ENCODE results near the gene SPARC.
"Not testable (repeated sequence)": the region's sequence is repeated elsewhere in the genome, so short reads cannot be mapped to it uniquely, and the experiment has no call there.

SPARC gene

GRCh38 chr5:151700820-151701219 lies 14.1 kb upstream of the SPARC start:
- DNase-seq (ENCODE audit: low read depth) = no peak

- DNase-seq (ENCODE audit: low read depth) = no peak
Measured at GRCh38 chr5:151700296-151700695, 13.6 kb upstream of the SPARC start.

- no peak for DNase-seq (ENCODE audit: low read depth)
Measured at GRCh38 chr5:151699071-151699901, 12.6 kb upstream of the SPARC start.

GRCh38 chr5:151698081-151698480 lies 11.4 kb upstream of the SPARC start:
- DNase-seq (ENCODE audit: low read depth) = not testable (repeated sequence)

- no peak for DNase-seq (ENCODE audit: low read depth)
Measured at GRCh38 chr5:151697452-151697851, 10.7 kb upstream of the SPARC start.

GRCh38 chr5:151696470-151697061 lies 9.9 kb upstream of the SPARC start:
- DNase-seq (ENCODE audit: low read depth) = no peak

GRCh38 chr5:151695464-151695863 lies 8.7 kb upstream of the SPARC start:
- no peak for DNase-seq (ENCODE audit: low read depth)

- no peak for DNase-seq (ENCODE audit: low read depth)
Measured at GRCh38 chr5:151694035-151694485, 7.3 kb upstream of the SPARC start.

- DNase-seq (ENCODE audit: low read depth) = no peak
Measured at GRCh38 chr5:151692312-151692711, 5.6 kb upstream of the SPARC start.

- no peak for DNase-seq (ENCODE audit: low read depth)
Measured at GRCh38 chr5:151691706-151692105, 5.0 kb upstream of the SPARC start.

GRCh38 chr5:151689591-151689990 lies 2.9 kb upstream of the SPARC start:
- DNase-seq (ENCODE audit: low read depth) = not testable (repeated sequence)

- no peak for DNase-seq (ENCODE audit: low read depth)
Measured at GRCh38 chr5:151688436-151688835, 1.7 kb upstream of the SPARC start.

GRCh38 chr5:151685749-151686673 lies 704 bp downstream of the SPARC start:
- DNase-seq (ENCODE audit: low read depth) = no peak

- DNase-seq (ENCODE audit: low read depth) = no peak
Measured at GRCh38 chr5:151684690-151685361, 1.9 kb downstream of the SPARC start.

- no peak for DNase-seq (ENCODE audit: low read depth)
Measured at GRCh38 chr5:151683986-151684588, 2.6 kb downstream of the SPARC start.

GRCh38 chr5:151683444-151683843 lies 3.3 kb downstream of the SPARC start:
- DNase-seq (ENCODE audit: low read depth) = no peak

- no peak for DNase-seq (ENCODE audit: low read depth)
Measured at GRCh38 chr5:151682751-151683331, 3.9 kb downstream of the SPARC start.

- no peak for DNase-seq (ENCODE audit: low read depth)
Measured at GRCh38 chr5:151682240-151682639, 4.5 kb downstream of the SPARC start.

- no peak for DNase-seq (ENCODE audit: low read depth)
Measured at GRCh38 chr5:151680944-151681427, 5.7 kb downstream of the SPARC start.

- not testable (repeated sequence) for DNase-seq (ENCODE audit: low read depth)
Measured at GRCh38 chr5:151680156-151680505, 6.6 kb downstream of the SPARC start.
